ENCODE results near the gene PPARD.

PPARD gene

GRCh38 chr6:35474942-35475570 lies 132.7 kb downstream of the PPARD start:
- no peak for FAIRE-seq

- no peak for FAIRE-seq
Measured at GRCh38 chr6:35475573-35475972, 133.2 kb downstream of the PPARD start.

- no peak for FAIRE-seq
Measured at GRCh38 chr6:35476004-35476403, 133.6 kb downstream of the PPARD start.

- FAIRE-seq = no peak
Measured at GRCh38 chr6:35477028-35477427, 134.7 kb downstream of the PPARD start.

Data from islet of Langerhans (tissue), 1 donor.